Measurements from ENCODE around the gene PRKCE. TPM values are rescaled to one million over a fixed set of nuclear protein-coding genes. Genes with fewer than 3 reads are reported as not detected.

PRKCE gene
- total RNA-seq, 1 experiment from 2014 or later = 14.8 TPM

DNA sequence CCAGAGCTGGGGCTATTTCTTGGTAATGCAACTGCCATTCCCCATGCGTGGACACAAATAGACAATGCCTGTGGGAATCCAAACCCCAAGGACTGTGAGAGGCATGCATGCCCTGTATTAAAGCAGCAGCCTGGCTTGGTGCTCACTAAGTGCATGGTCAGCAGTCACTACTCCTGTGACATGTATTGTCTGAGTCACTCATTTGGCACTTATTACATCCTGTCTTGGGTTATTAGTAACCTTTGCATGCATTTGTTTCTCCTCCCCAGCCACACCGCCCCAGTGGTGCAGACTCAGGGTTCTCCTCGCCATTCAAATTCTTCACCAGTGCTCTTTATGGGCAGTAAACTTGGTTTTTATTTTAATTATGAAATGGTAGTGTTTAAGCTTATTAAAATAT lies 30.2 kb downstream of the PRKCE start (continued):
- peak; percentile 81; the same call in 1 of the 2 replicates for TF ChIP-seq SP1 (IDR thresholded peaks at IDR 0.05; ENCODE audit: low read depth)

DNA sequence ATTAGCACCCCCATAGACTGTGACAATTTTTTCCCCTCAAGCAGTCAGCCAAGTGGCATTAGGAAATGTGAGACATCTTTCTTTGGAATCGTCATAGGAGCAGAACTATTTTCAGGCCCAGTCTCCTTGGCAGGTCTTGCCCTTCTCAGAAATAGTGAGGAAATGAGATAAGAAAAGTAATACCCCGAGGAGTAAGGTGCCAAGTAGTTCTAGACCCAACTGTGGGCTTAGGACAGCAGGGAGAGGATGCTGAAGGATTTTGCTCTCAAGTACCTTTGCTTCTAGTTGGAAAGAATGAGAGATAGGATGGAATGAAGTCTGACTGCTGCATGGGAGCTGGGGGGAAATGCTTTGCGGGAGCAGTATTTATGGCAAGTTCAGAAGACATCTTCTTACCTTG lies 31.8 kb downstream of the PRKCE start:
- Histone ChIP-seq H3K79me2 (ENCODE audit: insufficient read depth, low read length) (peaks cover 42% of the 10 kb centered on the region), H3K4me1 (ENCODE audit: control insufficient read depth in 1 of 2, insufficient read depth in 2 of 2, low read length in 2 of 2) (peaks cover 32 to 65% of the 10 kb centered on the region in 2 experiments), H3K27ac (ENCODE audit: low read depth, low read length) (peak overlapping the region; percentile 69; the same call in 1 of the 2 replicates), H3K36me3 (ENCODE audit: control insufficient read depth in 1 of 2, insufficient read depth in 2 of 2, low read length in 2 of 2) (no peaks in the 10 kb centered on the region), H3K27me3 (ENCODE audit: insufficient read depth, low read length) (no peaks in the 10 kb centered on the region), H3K9me3 (ENCODE audit: control insufficient read depth in 1 of 2, insufficient read depth in 1 of 2, low read depth in 1 of 2, low read length in 2 of 2) (no peaks in the 10 kb centered on the region), H3K9me2 (ENCODE audit: insufficient read depth) (no peaks in the 10 kb centered on the region), H2AFZ (ENCODE audit: low read depth, low read length, poor library complexity, severe bottlenecking) (no peak overlapping the region), H3K9ac (ENCODE audit: low read length) (peak overlapping the region; percentile 42), H3K4me3 (replicated peaks in 1 of 2; ENCODE audit: low read depth in 1 of 2, low read length in 2 of 2) (peak overlapping the region in 1 of 2 experiments; percentile 35; a peak in 2 of 4 replicates), H3K4me2 (ENCODE audit: low read length) (peak overlapping the region; percentile 74), H4K20me1 (ENCODE audit: insufficient read depth) (no peaks in the 10 kb centered on the region; the same call in 1 of the 2 replicates)
- RAD21 ChIA-PET (ENCODE audit: low non-redundant PET in 1 of 2, low total read pairs in 2 of 2, uncharacterized antibody in 2 of 2, unreplicated experiment in 2 of 2) = no interaction called here
- CTCF ChIA-PET = no interaction called here
- ATAC-seq = no peak
- no TSS peak for BruUV-seq (replicated peaks)
- intact Hi-C loops (cut with micrococcal nuclease) = no loop called here
- TF ChIP-seq, protein P1, sequence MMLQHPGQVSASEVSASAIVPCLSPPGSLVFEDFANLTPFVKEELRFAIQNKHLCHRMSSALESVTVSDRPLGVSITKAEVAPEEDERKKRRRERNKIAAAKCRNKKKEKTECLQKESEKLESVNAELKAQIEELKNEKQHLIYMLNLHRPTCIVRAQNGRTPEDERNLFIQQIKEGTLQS (IDR thresholded peaks at IDR 0.05) = no peak
- TF ChIP-seq ELF1 (IDR thresholded peaks at IDR 0.05; ENCODE audit: borderline replicate concordance, low read depth) (no peak), EZH2phosphoT487 (IDR thresholded peaks at IDR 0.05; ENCODE audit: borderline replicate concordance) (no peak), YY1 (IDR thresholded peaks at IDR 0.05; ENCODE audit: extremely low read depth, insufficient replicate concordance, low read depth, low read length) (no peak), JUND (IDR thresholded peaks at IDR 0.05) (no peak), ZNF274 (IDR thresholded peaks at IDR 0.05; ENCODE audit: low read depth, low read length) (no peak), SRF (IDR thresholded peaks at IDR 0.05; ENCODE audit: low read depth) (no peak), CBX3 (IDR thresholded peaks at IDR 0.05; ENCODE audit: low read depth) (no peak), SIN3A (IDR thresholded peaks at IDR 0.05; ENCODE audit: low read depth) (no peak), RAD21 (IDR thresholded peaks at IDR 0.05; ENCODE audit: low read depth) (no peak), TCF7L2 (IDR thresholded peaks at IDR 0.05; ENCODE audit: borderline replicate concordance, extremely low read depth, insufficient read depth, insufficient read length) (no peak), EGR1 (IDR thresholded peaks at IDR 0.05; ENCODE audit: low read depth) (no peak), POLR2AphosphoS5 (IDR thresholded peaks at IDR 0.05; ENCODE audit: low read depth, low read length) (no peak)
- TF ChIP-seq, protein P2, sequence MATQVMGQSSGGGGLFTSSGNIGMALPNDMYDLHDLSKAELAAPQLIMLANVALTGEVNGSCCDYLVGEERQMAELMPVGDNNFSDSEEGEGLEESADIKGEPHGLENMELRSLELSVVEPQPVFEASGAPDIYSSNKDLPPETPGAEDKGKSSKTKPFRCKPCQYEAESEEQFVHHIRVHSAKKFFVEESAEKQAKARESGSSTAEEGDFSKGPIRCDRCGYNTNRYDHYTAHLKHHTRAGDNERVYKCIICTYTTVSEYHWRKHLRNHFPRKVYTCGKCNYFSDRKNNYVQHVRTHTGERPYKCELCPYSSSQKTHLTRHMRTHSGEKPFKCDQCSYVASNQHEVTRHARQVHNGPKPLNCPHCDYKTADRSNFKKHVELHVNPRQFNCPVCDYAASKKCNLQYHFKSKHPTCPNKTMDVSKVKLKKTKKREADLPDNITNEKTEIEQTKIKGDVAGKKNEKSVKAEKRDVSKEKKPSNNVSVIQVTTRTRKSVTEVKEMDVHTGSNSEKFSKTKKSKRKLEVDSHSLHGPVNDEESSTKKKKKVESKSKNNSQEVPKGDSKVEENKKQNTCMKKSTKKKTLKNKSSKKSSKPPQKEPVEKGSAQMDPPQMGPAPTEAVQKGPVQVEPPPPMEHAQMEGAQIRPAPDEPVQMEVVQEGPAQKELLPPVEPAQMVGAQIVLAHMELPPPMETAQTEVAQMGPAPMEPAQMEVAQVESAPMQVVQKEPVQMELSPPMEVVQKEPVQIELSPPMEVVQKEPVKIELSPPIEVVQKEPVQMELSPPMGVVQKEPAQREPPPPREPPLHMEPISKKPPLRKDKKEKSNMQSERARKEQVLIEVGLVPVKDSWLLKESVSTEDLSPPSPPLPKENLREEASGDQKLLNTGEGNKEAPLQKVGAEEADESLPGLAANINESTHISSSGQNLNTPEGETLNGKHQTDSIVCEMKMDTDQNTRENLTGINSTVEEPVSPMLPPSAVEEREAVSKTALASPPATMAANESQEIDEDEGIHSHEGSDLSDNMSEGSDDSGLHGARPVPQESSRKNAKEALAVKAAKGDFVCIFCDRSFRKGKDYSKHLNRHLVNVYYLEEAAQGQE (IDR thresholded peaks at IDR 0.05; ENCODE audit: low read depth) = no peak
- TF ChIP-seq, protein P3, sequence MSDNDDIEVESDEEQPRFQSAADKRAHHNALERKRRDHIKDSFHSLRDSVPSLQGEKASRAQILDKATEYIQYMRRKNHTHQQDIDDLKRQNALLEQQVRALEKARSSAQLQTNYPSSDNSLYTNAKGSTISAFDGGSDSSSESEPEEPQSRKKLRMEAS (IDR thresholded peaks at IDR 0.05) = no peak
- DNase-seq (ENCODE audit: low read depth, low spot score) = no peak
- POLR2A ChIA-PET = no interaction called here
